GM12878 (cell line): ENCODE measurements around the gene RAD51B. TPM values are rescaled to one million over a fixed set of nuclear protein-coding genes. Genes with fewer than 3 reads are reported as not detected.

Experiments used
- ATAC-seq: fragments of 200-7000 bp; cut with Tn5 transposase; 3 replicates; pipeline ENCODE4 v1.9.1; 2020; ENCODE audit warnings: mild to moderate bottlenecking, moderate library complexity
- BruUV-seq: library from RNA; stranded (reverse); fragments of 400-500 nt; replicated peaks from 2 replicates; lab custom pipeline; 2021; lab: Mats Ljungman, UMichigan
- CTCF ChIA-PET: fragments of 300-600 bp; sonication (Branson Sonifier 250); formaldehyde crosslinking; extraction: SDS; loops from one replicate; lab custom pipeline; 2021; ENCODE audit warnings: inconsistent platforms; lab: Yijun Ruan, JAX
- POLR2A ChIA-PET: fragments of 350-600 bp; formaldehyde crosslinking; extraction: SDS; loops from one replicate; lab custom pipeline; 2021; ENCODE audit warnings: inconsistent platforms; lab: Charles Lee
- RAD21 ChIA-PET: fragments of 300-600 bp; sonication (Branson Sonifier 250); formaldehyde crosslinking; loops from one replicate; lab custom pipeline; 2023; ENCODE audit warnings: antibody characterized with exemption; ENCODE audit not compliant: unreplicated experiment; lab: Charles Lee
- SMC1A ChIA-PET: fragments of 300-600 bp; sonication (Branson Sonifier 250); formaldehyde crosslinking; loops from one replicate; lab custom pipeline; 2023; ENCODE audit not compliant: unreplicated experiment, uncharacterized antibody; lab: Charles Lee
- DNase-seq: peaks from one replicate; pipeline ENCODE4 v3.0.0-alpha.2; 2011; ENCODE audit warnings: low read depth, low spot score
- FAIRE-seq: peaks from 3 replicates; lab custom pipeline; 2011; peaks lifted over from hg19 to GRCh38; lab: Jason Lieb, UNC
- H2AFZ ChIP-seq: 2 replicates; pipeline ENCODE4 v1.6.0; 2011; ENCODE audit warnings: low read depth, low read length, control low read depth; ENCODE audit not compliant: control insufficient read depth
- H3K27ac ChIP-seq: 2 replicates; pipeline ENCODE4 v1.5.1; 2011; ENCODE audit warnings: control low read depth; ENCODE audit not compliant: control insufficient read depth, insufficient read depth
- H3K27me3 ChIP-seq, 2 experiments: replicated peaks in 1 of 2; 2 replicates each; pipeline versions ENCODE4 v1.6.0 to v1.6.1; 2011; ENCODE audit warnings: low read length in 1 of 2; ENCODE audit not compliant: control insufficient read depth in 2 of 2, insufficient read depth in 2 of 2
- H3K36me3 ChIP-seq, 2 experiments: 2 replicates each; pipeline ENCODE4 v1.5.1; 2011; ENCODE audit warnings: low read length in 1 of 2; ENCODE audit not compliant: control insufficient read depth in 2 of 2, insufficient read depth in 2 of 2
- H3K4me1 ChIP-seq: 2 replicates; pipeline ENCODE4 v1.6.1; 2011; ENCODE audit warnings: mild to moderate bottlenecking, low read length, moderate library complexity, mixed read lengths; ENCODE audit not compliant: control insufficient read depth, insufficient read depth
- H3K4me2 ChIP-seq: 2 replicates; pipeline ENCODE4 v1.6.0; 2011; ENCODE audit warnings: control low read depth; ENCODE audit not compliant: control insufficient read depth, insufficient read depth
- H3K4me3 ChIP-seq: fragments of 200-600 bp; sonication (generic); 2 replicates; pipeline ENCODE4 v1.5.1; 2016
- H3K79me2 ChIP-seq: 2 replicates; pipeline ENCODE4 v1.6.0; 2011; ENCODE audit warnings: low read length; ENCODE audit not compliant: control insufficient read depth, insufficient read depth
- H3K9ac ChIP-seq: 2 replicates; pipeline ENCODE4 v1.8.0; 2011; ENCODE audit warnings: low read length, control low read depth, mixed read lengths; ENCODE audit not compliant: control insufficient read depth, insufficient read depth
- H3K9me3 ChIP-seq: replicated peaks from 3 replicates; pipeline ENCODE4 v1.5.1; 2011; ENCODE audit warnings: mild to moderate bottlenecking, low read length; ENCODE audit not compliant: control insufficient read depth, insufficient read depth
- H4K20me1 ChIP-seq: 2 replicates; pipeline ENCODE4 v1.6.0; 2011; ENCODE audit not compliant: control insufficient read depth, insufficient read depth
- CBX5 ChIP-seq: sonication (generic); IDR thresholded peaks from 2 replicates; pipeline ENCODE4 v1.6.1; 2016; ENCODE audit warnings: low read depth, moderate library complexity, mild to moderate bottlenecking, inconsistent platforms
- E2F4 ChIP-seq: IDR thresholded peaks from 2 replicates; pipeline ENCODE4 v1.6.1; 2012; ENCODE audit warnings: low read depth, low read length, improper control_type of control experiment
- E4F1 ChIP-seq: fragments of 450-650 bp; IDR thresholded peaks from 2 replicates; pipeline ENCODE4 v1.6.1; 2018; ENCODE audit warnings: borderline replicate concordance, mild to moderate bottlenecking; ENCODE audit not compliant: partially characterized antibody
- HDGF ChIP-seq: fragments of 450-650 bp; IDR thresholded peaks from 2 replicates; pipeline ENCODE4 v1.6.1; 2016; ENCODE audit warnings: antibody characterized with exemption
- KDM1A ChIP-seq: fragments of 200-600 bp; sonication (generic); IDR thresholded peaks from 2 replicates; pipeline ENCODE4 v1.6.1; 2016; ENCODE audit warnings: borderline replicate concordance
- NRF1 ChIP-seq: conservative IDR thresholded peaks from 2 replicates; pipeline ENCODE4 v1.6.1; 2011; ENCODE audit warnings: mild to moderate bottlenecking, low read depth, low read length, improper control_type of control experiment
- PAX5 ChIP-seq: IDR thresholded peaks from 2 replicates; pipeline ENCODE4 v1.6.1; 2011; ENCODE audit warnings: low read depth, low read length, borderline replicate concordance
- RCOR1 ChIP-seq: conservative IDR thresholded peaks from 2 replicates; pipeline ENCODE4 v1.6.1; 2012; ENCODE audit warnings: low read depth, low read length, improper control_type of control experiment
- ZSCAN29 ChIP-seq: fragments of 450-650 bp; IDR thresholded peaks from 2 replicates; pipeline ENCODE4 v1.6.1; 2017; ENCODE audit warnings: mild to moderate bottlenecking, moderate library complexity
- WGBS: methylation state at CpG from one replicate; pipeline ENCODE4 v1.1.6; 2016; ENCODE audit warnings: low lambda C conversion rate; ENCODE audit not compliant: insufficient replicate concordance, insufficient coverage; ENCODE audit errors: missing lambda C conversion rate; 5-methylcytosine and 5-hydroxymethylcytosine counted together
- in situ Hi-C: fragments of 300-500 bp; cut with MboI; formaldehyde crosslinking; loops from 9 replicates; pipeline ENCODE4 v1.14.3; 2018; ENCODE audit warnings: mixed read lengths
- intact Hi-C: fragments of 100-400 bp; cut with micrococcal nuclease; formaldehyde crosslinking; loops from one replicate; pipeline ENCODE4 v1.14.2; 2022; ENCODE audit not compliant: unreplicated experiment
- polyA plus RNA-seq, 11 experiments: library from polyadenylated mRNA; depleted of rRNA in 4 of 11; unstranded in 6 of 11; stranded (reverse) in 5 of 11; fragments of >200 nt; fragmentation: Nextera tagmentation in 4 of 11; fragmentation: Illumina TruSeq in 1 of 11; extraction: Ambion mirVana in 4 of 11; extraction: Trizol in 1 of 11; gene quantifications; 1 replicate in 1 of 11; 2 replicates in 10 of 11; pipeline versions ENCODE4 v1.2.1 to v1.2.3, GENCODE V29; 2011 to 2016; ENCODE audit warnings: inconsistent platforms in 2 of 11, missing spikeins in 2 of 11, low read depth in 1 of 11
- total RNA-seq, 4 experiments: library from RNA; depleted of rRNA in 3 of 4; stranded (reverse); fragments of >200 nt in 3 of 4; fragmentation: Illumina TruSeq in 1 of 4; extraction: Trizol in 1 of 4; gene quantifications; 2 replicates each; pipeline versions ENCODE4 v1.2.1 to v1.2.3, GENCODE V29; 2013 to 2021
- TF ChIP-seq, protein P1 (sequence below): fragments of 450-650 bp; formaldehyde crosslinking; IDR thresholded peaks from 2 replicates; pipeline ENCODE4 v1.5.0; 2022; ENCODE audit warnings: mild to moderate bottlenecking, missing genetic modification characterization
- TF ChIP-seq, protein P2 (sequence below): fragments of 450-650 bp; IDR thresholded peaks from 2 replicates; pipeline ENCODE4 v1.6.1; 2017; ENCODE audit warnings: antibody characterized with exemption, mild to moderate bottlenecking, moderate library complexity

The RAD51B gene
- total and polyA plus RNA-seq, 10 of the 15 experiments (the other 5 are each of a cell fraction or from before 2014, with no cell fraction given), result 9.8 to 26.8 (median 21.3) TPM

GRCh38 chr14:67996235-67996634 lies 176.7 kb downstream of the RAD51B start (continued):
- TF ChIP-seq E2F4 (no peak), ZSCAN29 (no peak), RCOR1 (no peak)

- no peak overlapping the region for H3K4me2 ChIP-seq
- H3K4me1 ChIP-seq, result no peaks in the 10 kb centered on the region
- ATAC-seq (no peak), FAIRE-seq (no peak), DNase-seq (no peak)
- no peak overlapping the region for H3K4me3 ChIP-seq
- SMC1A ChIA-PET, result interaction anchor here (1.0 kb wide), 1 partner anchor 99 kb away, joined by 3 read pairs; no protein-coding TSS in a partner anchor
- H3K27me3 ChIP-seq, result no peaks in the 10 kb centered on the region
- RAD21 ChIA-PET, result no interaction called here
- POLR2A ChIA-PET, result no interaction called here
- no peak overlapping the region for H2AFZ ChIP-seq
- in situ Hi-C loops, result no loop called here
- H4K20me1 ChIP-seq, result no peaks in the 10 kb centered on the region
- WGBS, result 91% methylated on average over 1 of the region's 1 CpG
- H3K27ac ChIP-seq, result no peak overlapping the region
- CTCF ChIA-PET, result interaction anchor here (1.5 kb wide), 1 partner anchor 13 kb away, joined by 5 read pairs; no protein-coding TSS in a partner anchor
- no peaks in the 10 kb centered on the region; the same call in 2 of the 3 replicates for H3K9me3 ChIP-seq
- H3K9ac ChIP-seq, result no peak overlapping the region
- no TSS peak for BruUV-seq
- H3K36me3 ChIP-seq, result no peaks in the 10 kb centered on the region
- intact Hi-C loops, result no loop called here
- no peaks in the 10 kb centered on the region for H3K79me2 ChIP-seq
- no peak for TF ChIP-seq PAX5
- no peak for TF ChIP-seq E4F1
- no peak for TF ChIP-seq HDGF
- no peak for TF ChIP-seq NRF1
- no peak for TF ChIP-seq KDM1A
- TF ChIP-seq, protein P1, sequence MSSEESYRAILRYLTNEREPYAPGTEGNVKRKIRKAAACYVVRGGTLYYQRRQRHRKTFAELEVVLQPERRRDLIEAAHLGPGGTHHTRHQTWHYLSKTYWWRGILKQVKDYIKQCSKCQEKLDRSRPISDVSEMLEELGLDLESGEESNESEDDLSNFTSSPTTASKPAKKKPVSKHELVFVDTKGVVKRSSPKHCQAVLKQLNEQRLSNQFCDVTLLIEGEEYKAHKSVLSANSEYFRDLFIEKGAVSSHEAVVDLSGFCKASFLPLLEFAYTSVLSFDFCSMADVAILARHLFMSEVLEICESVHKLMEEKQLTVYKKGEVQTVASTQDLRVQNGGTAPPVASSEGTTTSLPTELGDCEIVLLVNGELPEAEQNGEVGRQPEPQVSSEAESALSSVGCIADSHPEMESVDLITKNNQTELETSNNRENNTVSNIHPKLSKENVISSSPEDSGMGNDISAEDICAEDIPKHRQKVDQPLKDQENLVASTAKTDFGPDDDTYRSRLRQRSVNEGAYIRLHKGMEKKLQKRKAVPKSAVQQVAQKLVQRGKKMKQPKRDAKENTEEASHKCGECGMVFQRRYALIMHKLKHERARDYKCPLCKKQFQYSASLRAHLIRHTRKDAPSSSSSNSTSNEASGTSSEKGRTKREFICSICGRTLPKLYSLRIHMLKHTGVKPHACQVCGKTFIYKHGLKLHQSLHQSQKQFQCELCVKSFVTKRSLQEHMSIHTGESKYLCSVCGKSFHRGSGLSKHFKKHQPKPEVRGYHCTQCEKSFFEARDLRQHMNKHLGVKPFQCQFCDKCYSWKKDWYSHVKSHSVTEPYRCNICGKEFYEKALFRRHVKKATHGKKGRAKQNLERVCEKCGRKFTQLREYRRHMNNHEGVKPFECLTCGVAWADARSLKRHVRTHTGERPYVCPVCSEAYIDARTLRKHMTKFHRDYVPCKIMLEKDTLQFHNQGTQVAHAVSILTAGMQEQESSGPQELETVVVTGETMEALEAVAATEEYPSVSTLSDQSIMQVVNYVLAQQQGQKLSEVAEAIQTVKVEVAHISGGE (CRISPR knock-in tag), result no peak
- no peak for TF ChIP-seq CBX5
- TF ChIP-seq, protein P2, sequence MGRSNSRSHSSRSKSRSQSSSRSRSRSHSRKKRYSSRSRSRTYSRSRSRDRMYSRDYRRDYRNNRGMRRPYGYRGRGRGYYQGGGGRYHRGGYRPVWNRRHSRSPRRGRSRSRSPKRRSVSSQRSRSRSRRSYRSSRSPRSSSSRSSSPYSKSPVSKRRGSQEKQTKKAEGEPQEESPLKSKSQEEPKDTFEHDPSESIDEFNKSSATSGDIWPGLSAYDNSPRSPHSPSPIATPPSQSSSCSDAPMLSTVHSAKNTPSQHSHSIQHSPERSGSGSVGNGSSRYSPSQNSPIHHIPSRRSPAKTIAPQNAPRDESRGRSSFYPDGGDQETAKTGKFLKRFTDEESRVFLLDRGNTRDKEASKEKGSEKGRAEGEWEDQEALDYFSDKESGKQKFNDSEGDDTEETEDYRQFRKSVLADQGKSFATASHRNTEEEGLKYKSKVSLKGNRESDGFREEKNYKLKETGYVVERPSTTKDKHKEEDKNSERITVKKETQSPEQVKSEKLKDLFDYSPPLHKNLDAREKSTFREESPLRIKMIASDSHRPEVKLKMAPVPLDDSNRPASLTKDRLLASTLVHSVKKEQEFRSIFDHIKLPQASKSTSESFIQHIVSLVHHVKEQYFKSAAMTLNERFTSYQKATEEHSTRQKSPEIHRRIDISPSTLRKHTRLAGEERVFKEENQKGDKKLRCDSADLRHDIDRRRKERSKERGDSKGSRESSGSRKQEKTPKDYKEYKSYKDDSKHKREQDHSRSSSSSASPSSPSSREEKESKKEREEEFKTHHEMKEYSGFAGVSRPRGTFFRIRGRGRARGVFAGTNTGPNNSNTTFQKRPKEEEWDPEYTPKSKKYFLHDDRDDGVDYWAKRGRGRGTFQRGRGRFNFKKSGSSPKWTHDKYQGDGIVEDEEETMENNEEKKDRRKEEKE, result no peak
Measured at GRCh38 chr14:67998834-67999233, 179.3 kb downstream of the RAD51B start.
